HCT116 (cell line): ENCODE results near the gene MSH3. TPM values are rescaled to one million over a fixed set of nuclear protein-coding genes. Genes with fewer than 3 reads are reported as not detected.

Source experiments
- ATAC-seq: fragments of 200-7000 bp; cut with Tn5 transposase; 2 replicates; pipeline ENCODE4 v1.9.1; 2020; ENCODE audit warnings: mild to moderate bottlenecking, moderate library complexity
- BruUV-seq: library from RNA; stranded (reverse); fragments of 400-500 nt; replicated peaks from 2 replicates; lab custom pipeline; 2021; lab: Mats Ljungman, UMichigan
- CTCF ChIA-PET: fragments of 300-600 bp; sonication (Branson Sonifier 250); formaldehyde crosslinking; loops from one replicate; lab custom pipeline; 2021; ENCODE audit warnings: antibody characterized with exemption; lab: Charles Lee
- POLR2A ChIA-PET: fragments of 300-600, 350-600 bp; sonication (Branson Sonifier 250); formaldehyde crosslinking; loops from one replicate; lab custom pipeline; 2021; ENCODE audit warnings: antibody characterized with exemption; lab: Charles Lee
- RAD21 ChIA-PET, 2 experiments: fragments of 300-600 bp; sonication (Branson Sonifier 250); formaldehyde crosslinking; loops; one replicate each; lab custom pipeline; 2023; ENCODE audit warnings: low total read pairs in 2 of 2; ENCODE audit not compliant: uncharacterized antibody in 2 of 2, unreplicated experiment in 2 of 2, low non-redundant PET in 1 of 2; lab: Charles Lee
- DNase-seq: peaks from one replicate; pipeline ENCODE4 v3.0.0-alpha.2; 2010; ENCODE audit warnings: low read depth, low spot score
- H2AFZ ChIP-seq: fragments of 200-600 bp; shearing (Covaris generic), sonication (generic); 2 replicates; pipeline ENCODE4 v1.6.1; 2017; ENCODE audit warnings: low read depth, mixed run types, mixed read lengths, antibody characterized with exemption, low read length; ENCODE audit not compliant: poor library complexity, severe bottlenecking
- H3K27ac ChIP-seq: 2 replicates; pipeline ENCODE4 v1.5.1; 2012; ENCODE audit warnings: low read depth, low read length
- H3K27me3 ChIP-seq: fragments of 200-600 bp; sonication (generic); 2 replicates; pipeline ENCODE4 v1.6.1; 2016; ENCODE audit warnings: mixed run types, low read length, mixed read lengths; ENCODE audit not compliant: insufficient read depth
- H3K36me3 ChIP-seq, 2 experiments: fragments of 200-500 bp in 1 of 2; fragments of 200-600 bp in 1 of 2; sonication (Bioruptor generic) in 1 of 2; sonication (generic) in 1 of 2; 2 replicates each; pipeline versions ENCODE4 v1.5.1 to v1.6.1; 2014 to 2016; ENCODE audit warnings: low read length in 2 of 2, inconsistent platforms in 1 of 2, mixed read lengths in 1 of 2, mixed run types in 1 of 2; ENCODE audit not compliant: insufficient read depth in 2 of 2, control insufficient read depth in 1 of 2
- H3K4me1 ChIP-seq, 2 experiments: fragments of 200-600 bp in 1 of 2; sonication (generic) in 1 of 2; 2 replicates each; pipeline versions ENCODE4 v1.5.1 to v1.6.1; 2012 to 2017; ENCODE audit warnings: low read length in 2 of 2, inconsistent platforms in 1 of 2, mild to moderate bottlenecking in 1 of 2, mixed read lengths in 1 of 2, mixed run types in 1 of 2, moderate library complexity in 1 of 2; ENCODE audit not compliant: insufficient read depth in 2 of 2, control insufficient read depth in 1 of 2
- H3K4me2 ChIP-seq: fragments of 200-600 bp; sonication (generic); 2 replicates; pipeline ENCODE4 v1.6.1; 2017; ENCODE audit warnings: mixed run types, low read length, mixed read lengths
- H3K4me3 ChIP-seq, 2 experiments: fragments of 200-600 bp in 1 of 2; sonication (generic) in 1 of 2; replicated peaks in 1 of 2; 2 replicates each; pipeline ENCODE4 v1.5.1; 2011 to 2016; ENCODE audit warnings: low read length in 2 of 2, control low read depth in 1 of 2, low read depth in 1 of 2, mild to moderate bottlenecking in 1 of 2, mixed read lengths in 1 of 2, mixed run types in 1 of 2
- H3K79me2 ChIP-seq: fragments of 200-600 bp; sonication (generic); 2 replicates; pipeline ENCODE4 v1.6.1; 2017; ENCODE audit warnings: mild to moderate bottlenecking, mixed run types, low read length, moderate library complexity, mixed read lengths; ENCODE audit not compliant: insufficient read depth
- H3K9ac ChIP-seq: fragments of 200-600 bp; sonication (generic); 2 replicates; pipeline ENCODE4 v1.6.1; 2016; ENCODE audit warnings: low read length, mixed read lengths
- H3K9me2 ChIP-seq: fragments of 200-600 bp; sonication (generic), shearing (Covaris generic); 2 replicates; pipeline ENCODE4 v1.6.1; 2017; ENCODE audit warnings: mixed run types, mild to moderate bottlenecking, moderate library complexity; ENCODE audit not compliant: insufficient read depth
- H3K9me3 ChIP-seq, 2 experiments: fragments of 200-500 bp in 1 of 2; fragments of 200-600 bp in 1 of 2; sonication (Bioruptor generic) in 1 of 2; sonication (generic) in 1 of 2; 2 replicates each; pipeline ENCODE4 v1.6.1; 2014 to 2017; ENCODE audit warnings: low read length in 2 of 2, mixed read lengths in 2 of 2, inconsistent platforms in 1 of 2, low read depth in 1 of 2, mild to moderate bottlenecking in 1 of 2, mixed run types in 1 of 2, moderate library complexity in 1 of 2; ENCODE audit not compliant: control insufficient read depth in 1 of 2, insufficient read depth in 1 of 2
- H4K20me1 ChIP-seq: fragments of 200-600 bp; sonication (generic), shearing (Covaris generic); 2 replicates; pipeline ENCODE4 v1.6.1; 2017; ENCODE audit warnings: mixed run types, mild to moderate bottlenecking, moderate library complexity; ENCODE audit not compliant: insufficient read depth
- CBX3 ChIP-seq: IDR thresholded peaks from 2 replicates; pipeline ENCODE4 v1.6.1; 2012; ENCODE audit warnings: low read depth
- CEBPB ChIP-seq: IDR thresholded peaks from 2 replicates; pipeline ENCODE4 v1.6.1; 2012; ENCODE audit warnings: low read depth
- CTCF ChIP-seq, 3 experiments: fragments of 200-600 bp in 1 of 3; sonication (generic) in 1 of 3; IDR thresholded peaks in 2 of 3; conservative IDR thresholded peaks in 1 of 3; 2 replicates each; pipeline ENCODE4 v1.5.1; 2012 to 2017; ENCODE audit warnings: low read depth in 2 of 3, low read length in 2 of 3, antibody characterized with exemption in 1 of 3, borderline replicate concordance in 1 of 3, control low read depth in 1 of 3, mild to moderate bottlenecking in 1 of 3, mixed read lengths in 1 of 3, mixed run types in 1 of 3, moderate library complexity in 1 of 3; ENCODE audit not compliant: insufficient read depth in 1 of 3
- EGR1 ChIP-seq: IDR thresholded peaks from 2 replicates; pipeline ENCODE4 v1.6.1; 2012; ENCODE audit warnings: low read depth
- ELF1 ChIP-seq: IDR thresholded peaks from 2 replicates; pipeline ENCODE4 v1.6.1; 2012; ENCODE audit warnings: low read depth, borderline replicate concordance
- EZH2 ChIP-seq: fragments of 200-600 bp; sonication (generic); IDR thresholded peaks from 2 replicates; pipeline ENCODE4 v1.6.1; 2017; ENCODE audit warnings: antibody characterized with exemption, mixed run types
- EZH2phosphoT487 ChIP-seq: fragments of 200-600 bp; IDR thresholded peaks from 2 replicates; pipeline ENCODE4 v1.6.1; 2018; ENCODE audit warnings: antibody characterized with exemption, borderline replicate concordance
- FOSL1 ChIP-seq: IDR thresholded peaks from 2 replicates; pipeline ENCODE4 v1.6.1; 2012; ENCODE audit warnings: low read depth
- JUND ChIP-seq: IDR thresholded peaks from 2 replicates; pipeline ENCODE4 v1.6.1; 2012
- POLR2A ChIP-seq: IDR thresholded peaks from 2 replicates; pipeline ENCODE4 v1.7.0; 2011; ENCODE audit warnings: borderline replicate concordance; ENCODE audit not compliant: insufficient read depth, insufficient read length; ENCODE audit errors: extremely low read depth
- POLR2AphosphoS5 ChIP-seq: IDR thresholded peaks from 2 replicates; pipeline ENCODE4 v1.6.1; 2011; ENCODE audit warnings: mild to moderate bottlenecking, low read depth, low read length, moderate library complexity
- RAD21 ChIP-seq: IDR thresholded peaks from 2 replicates; pipeline ENCODE4 v1.6.1; 2012; ENCODE audit warnings: low read depth, mild to moderate bottlenecking
- SIN3A ChIP-seq: IDR thresholded peaks from 2 replicates; pipeline ENCODE4 v1.6.1; 2012; ENCODE audit warnings: low read depth
- SP1 ChIP-seq: IDR thresholded peaks from 2 replicates; pipeline ENCODE4 v1.6.1; 2012; ENCODE audit warnings: low read depth
- YY1 ChIP-seq: IDR thresholded peaks from 2 replicates; pipeline ENCODE4 v1.6.1; 2011; ENCODE audit warnings: low read length, low read depth, moderate library complexity, mild to moderate bottlenecking; ENCODE audit not compliant: insufficient replicate concordance; ENCODE audit errors: extremely low read depth
- ZFX ChIP-seq: fragments of 450-650 bp; IDR thresholded peaks from 2 replicates; pipeline ENCODE4 v1.6.1; 2017
- ZNF274 ChIP-seq: fragments of 200-500 bp; sonication (Bioruptor generic); IDR thresholded peaks from 2 replicates; pipeline ENCODE4 v1.6.1; 2014; ENCODE audit warnings: mild to moderate bottlenecking, low read depth, low read length, inconsistent platforms
- intact Hi-C: fragments of 100-400 bp; cut with micrococcal nuclease; formaldehyde crosslinking; loops from 2 replicates; pipeline ENCODE4 v1.10.0; 2022
- total RNA-seq: library from RNA; stranded (reverse); gene quantifications from one replicate; pipeline ENCODE4 v1.2.1, GENCODE V29; 2021; ENCODE audit not compliant: unreplicated experiment
- TF ChIP-seq, protein P1 (sequence below): IDR thresholded peaks from 2 replicates; pipeline ENCODE4 v1.6.1; 2012
- TF ChIP-seq, protein P2 (sequence below): IDR thresholded peaks from 2 replicates; pipeline ENCODE4 v1.6.1; 2012

MSH3 gene
- total RNA-seq, 1 experiment from 2014 or later: 4.9 TPM

DNA sequence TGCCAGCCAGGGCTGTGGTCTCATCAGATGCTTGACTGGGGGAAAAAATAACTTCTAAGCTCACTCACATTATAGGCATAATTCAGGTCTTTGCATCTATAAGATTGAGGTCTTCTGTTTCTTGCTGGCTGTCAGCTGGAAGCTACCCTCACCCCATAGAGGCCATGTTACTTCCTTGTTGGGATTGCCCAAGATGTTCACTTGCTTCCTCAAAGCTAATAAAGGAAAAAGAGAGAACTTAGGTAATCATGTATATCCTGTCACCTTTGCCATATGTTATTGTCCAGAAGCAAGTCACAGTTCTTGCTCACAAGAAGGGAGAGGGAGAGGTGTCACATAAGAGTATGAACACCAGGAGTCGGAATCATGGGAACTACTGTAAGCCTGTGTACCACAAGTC lies 45.7 kb upstream of the MSH3 start:
- DNase-seq (no peak), ATAC-seq (no peak)
- ChIA-PET RAD21 (no interaction called here), POLR2A (no interaction called here), CTCF (no interaction called here)
- Histone ChIP-seq H2AFZ (no peak overlapping the region), H3K4me3 (no peak overlapping the region), H3K4me1 (no peaks in the 10 kb centered on the region), H3K27ac (no peak overlapping the region), H3K36me3 (no peaks in the 10 kb centered on the region), H3K27me3 (no peaks in the 10 kb centered on the region), H4K20me1 (no peaks in the 10 kb centered on the region), H3K9me2 (no peaks in the 10 kb centered on the region), H3K79me2 (no peaks in the 10 kb centered on the region), H3K4me2 (no peak overlapping the region), H3K9ac (no peak overlapping the region), H3K9me3 (no peaks in the 10 kb centered on the region)
- no TSS peak for BruUV-seq
- TF ChIP-seq JUND: no peak
- TF ChIP-seq EGR1: no peak
- TF ChIP-seq, protein P1, sequence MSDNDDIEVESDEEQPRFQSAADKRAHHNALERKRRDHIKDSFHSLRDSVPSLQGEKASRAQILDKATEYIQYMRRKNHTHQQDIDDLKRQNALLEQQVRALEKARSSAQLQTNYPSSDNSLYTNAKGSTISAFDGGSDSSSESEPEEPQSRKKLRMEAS: no peak
- TF ChIP-seq CBX3: no peak
- no peak for TF ChIP-seq POLR2AphosphoS5
- TF ChIP-seq ZNF274: no peak
- no peak for TF ChIP-seq CTCF (IDR thresholded peaks at IDR 0.05 in 2 of 3, conservative IDR thresholded peaks at IDR 0.05 in 1 of 3; ENCODE audit: borderline replicate concordance in 1 of 3, insufficient read depth in 1 of 3, low read depth in 2 of 3, low read length in 2 of 3)
- no peak for TF ChIP-seq FOSL1
- TF ChIP-seq SIN3A: no peak
- TF ChIP-seq POLR2A: no peak
- TF ChIP-seq EZH2: no peak
- TF ChIP-seq CEBPB: no peak
- TF ChIP-seq YY1: no peak
- TF ChIP-seq, protein P2, sequence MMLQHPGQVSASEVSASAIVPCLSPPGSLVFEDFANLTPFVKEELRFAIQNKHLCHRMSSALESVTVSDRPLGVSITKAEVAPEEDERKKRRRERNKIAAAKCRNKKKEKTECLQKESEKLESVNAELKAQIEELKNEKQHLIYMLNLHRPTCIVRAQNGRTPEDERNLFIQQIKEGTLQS: no peak
- TF ChIP-seq EZH2phosphoT487: no peak
- TF ChIP-seq SP1: no peak
- TF ChIP-seq RAD21: no peak
- no peak for TF ChIP-seq ELF1
- TF ChIP-seq ZFX: no peak
- intact Hi-C loops: no loop called here
